Stimulated activated CD4-positive, alpha-beta T cell treated with anti-CD3 and anti-CD28 coated beads, Interleukin-4, amount 100 ng/mL, for 1 hour (primary cell): ENCODE results near the gene STK32C.
"Not testable (repeated sequence)": the region's sequence is repeated elsewhere in the genome, so short reads cannot be mapped to it uniquely, and the experiment has no call there.

Experiments used
- DNase-seq: peaks from one replicate; pipeline ENCODE4 v3.0.0-alpha.2; 2020

Gene STK32C

DNA sequence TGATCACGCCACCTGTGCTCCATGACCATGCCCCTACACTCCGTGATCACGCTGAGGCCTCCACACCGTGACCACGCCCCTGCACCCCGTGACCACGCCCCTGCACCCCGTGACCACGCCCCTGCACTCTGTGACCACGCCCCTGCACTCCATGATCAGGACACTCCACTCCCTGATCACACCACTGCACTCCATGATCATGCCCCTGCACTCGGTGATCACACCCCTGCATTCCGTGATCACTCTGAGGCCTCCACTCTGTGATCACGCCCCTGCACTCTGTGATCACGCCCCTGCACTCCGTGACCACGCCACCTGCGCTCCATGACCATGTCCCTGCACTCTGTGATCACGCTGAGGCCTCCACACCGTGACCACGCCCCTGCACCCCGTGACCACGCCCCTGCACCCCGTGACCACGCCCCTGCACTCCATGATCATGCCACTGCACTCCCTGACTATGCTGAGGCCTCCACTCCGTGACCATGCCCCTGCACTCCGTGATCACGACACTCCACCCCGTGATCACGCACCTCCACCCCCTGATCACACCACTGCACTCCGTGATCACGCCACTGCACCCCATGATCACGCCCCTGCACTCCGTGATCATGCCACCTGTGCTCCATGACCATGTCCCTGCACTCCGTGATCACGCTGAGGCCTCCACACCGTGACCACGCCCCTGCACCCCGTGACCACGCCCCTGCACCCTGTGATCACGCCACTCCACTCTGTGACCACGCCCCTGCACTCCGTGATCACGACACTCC is 27.7 kb downstream of the STK32C start:
- DNase-seq, result no peak

DNA sequence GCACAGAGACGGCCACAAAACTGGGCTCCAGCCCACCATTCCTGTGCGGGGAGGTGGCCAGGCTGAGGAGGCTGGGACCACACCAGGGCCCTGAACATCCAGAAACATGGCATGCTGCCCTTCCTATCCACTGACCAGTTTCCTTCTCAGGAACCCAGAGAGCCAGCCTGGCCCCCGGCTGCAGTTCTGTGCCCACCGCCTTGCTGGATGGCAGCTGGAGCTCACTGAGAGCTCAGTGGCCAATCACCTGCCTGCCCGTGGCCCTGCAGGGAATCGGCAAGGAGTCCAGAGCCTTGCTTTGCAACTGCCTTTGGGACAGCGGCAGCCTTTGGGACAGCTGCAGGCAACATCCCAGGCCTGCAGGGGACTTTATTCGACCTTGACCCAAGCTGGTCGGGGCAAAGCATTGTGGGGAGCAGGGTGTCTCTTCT is 30.4 kb downstream of the STK32C start:
- no peak for DNase-seq

DNA sequence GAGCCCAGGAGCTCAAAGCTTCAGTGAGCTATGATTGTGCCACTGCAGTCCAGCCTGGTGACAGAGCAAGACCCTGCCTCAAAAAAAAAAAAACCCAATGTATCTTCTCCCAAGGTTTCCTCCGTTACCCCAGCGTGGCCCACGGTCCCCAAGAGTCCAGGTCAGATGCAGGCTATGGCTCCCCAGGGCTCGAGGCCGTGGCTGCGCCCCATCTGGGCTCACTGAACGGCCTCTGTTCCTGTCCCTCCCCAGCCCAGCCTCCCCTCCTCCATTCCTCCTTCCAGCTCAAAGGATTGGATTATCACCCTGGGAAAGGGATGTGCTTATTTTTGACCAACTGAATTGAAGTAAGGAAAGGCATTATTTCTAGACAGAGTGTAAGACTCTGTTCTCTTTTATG is 31.0 kb downstream of the STK32C start:
- DNase-seq, result no peak

DNA sequence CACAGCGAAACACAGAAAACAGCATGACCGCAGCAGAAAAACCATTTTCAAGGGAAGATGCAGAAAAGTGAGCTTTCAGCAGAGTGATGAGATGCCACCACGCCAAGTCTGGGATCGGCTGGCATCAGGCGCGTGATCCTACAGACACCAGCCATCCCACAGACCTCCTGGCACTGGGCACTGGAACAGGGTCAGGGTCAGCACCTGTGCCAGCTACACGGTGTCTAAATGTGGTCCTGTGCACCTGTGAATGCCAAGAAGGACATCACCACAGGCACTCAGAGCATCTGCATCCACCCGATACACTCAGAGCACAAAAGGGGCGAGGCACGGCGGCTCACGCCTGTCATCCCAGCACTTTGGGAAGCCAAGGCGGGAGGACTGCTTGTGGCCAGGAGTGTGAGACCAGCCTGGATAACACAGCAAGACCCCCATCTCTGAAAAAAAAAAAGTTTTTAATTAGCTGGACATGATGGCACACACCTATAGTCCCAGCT is 31.5 kb downstream of the STK32C start:
- DNase-seq, result no peak

DNA sequence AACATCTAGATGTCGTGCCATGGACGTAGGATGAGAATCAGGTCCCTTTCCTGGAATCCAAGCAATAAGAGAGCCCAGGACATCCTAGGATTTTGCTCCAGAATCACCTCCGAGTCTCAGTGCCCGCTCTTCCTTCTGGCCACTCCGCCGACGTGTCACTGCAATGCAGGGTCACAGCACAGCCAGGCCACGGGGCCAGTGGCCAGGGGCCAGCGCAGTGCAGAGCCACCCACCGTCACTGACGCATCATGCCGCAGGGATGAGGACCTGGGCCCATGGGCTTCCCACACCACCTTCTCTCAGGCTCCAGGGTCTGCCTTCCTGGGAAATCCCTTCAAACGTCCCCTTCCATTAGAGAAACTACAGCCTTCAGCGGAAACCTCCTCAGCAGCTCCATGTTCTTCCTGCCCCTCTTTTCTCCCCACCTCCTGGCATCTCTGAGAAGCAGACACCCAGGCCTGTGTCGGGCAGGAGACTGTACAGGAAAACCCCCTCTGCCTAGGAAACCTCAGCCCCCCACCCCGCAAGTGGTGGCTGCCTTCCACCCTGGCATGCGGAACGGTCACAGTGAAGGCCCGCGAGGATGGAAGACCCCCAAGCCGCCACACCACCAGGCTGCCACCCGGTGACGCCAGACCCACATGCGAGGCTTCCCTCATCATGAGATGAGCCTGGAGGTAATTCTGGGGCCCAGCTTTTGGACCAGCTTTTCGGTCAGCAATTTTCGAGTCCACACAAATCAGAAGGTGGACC is 32.1 kb downstream of the STK32C start:
- no peak for DNase-seq

DNA sequence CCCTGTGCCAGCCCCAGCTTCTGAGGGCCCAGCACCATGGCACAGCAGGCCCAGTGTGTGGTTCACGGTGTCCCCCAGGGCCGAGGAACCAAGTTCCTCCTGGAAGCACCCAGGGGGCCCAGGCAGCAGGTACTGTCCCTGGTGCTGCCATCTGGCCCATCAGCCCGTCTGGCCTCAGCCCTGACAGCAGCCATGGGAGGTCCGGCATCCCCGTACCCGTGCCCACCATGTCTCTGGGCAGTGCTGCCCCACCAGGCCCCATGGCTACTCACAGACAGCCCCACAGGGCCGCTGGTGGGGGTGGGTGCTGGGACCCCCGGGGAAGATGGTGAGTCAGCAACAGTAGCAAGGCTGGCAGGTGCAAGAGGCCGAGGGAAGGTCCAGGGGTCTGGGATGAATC is 32.8 kb downstream of the STK32C start:
- no peak for DNase-seq

DNA sequence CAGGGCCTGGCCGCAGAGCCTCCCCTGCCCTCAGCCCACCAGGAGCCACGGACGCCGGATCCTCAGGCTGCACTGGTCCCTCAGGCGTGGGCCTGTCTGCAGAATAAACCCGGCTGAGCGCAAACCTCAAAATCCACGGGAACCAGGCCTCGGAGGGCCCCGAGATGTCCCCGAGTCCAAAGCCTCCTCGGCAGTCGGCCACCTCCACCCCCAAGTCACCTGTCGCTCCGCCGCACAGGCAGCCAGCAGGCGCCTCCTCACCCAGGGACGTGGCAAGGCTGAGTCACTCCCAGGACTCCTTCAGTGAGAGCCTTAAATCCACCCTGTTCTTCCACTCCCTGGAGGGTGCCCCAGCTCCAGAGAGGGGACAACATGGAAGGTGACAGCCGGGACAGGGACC is 33.2 kb downstream of the STK32C start:
- DNase-seq, result no peak

DNA sequence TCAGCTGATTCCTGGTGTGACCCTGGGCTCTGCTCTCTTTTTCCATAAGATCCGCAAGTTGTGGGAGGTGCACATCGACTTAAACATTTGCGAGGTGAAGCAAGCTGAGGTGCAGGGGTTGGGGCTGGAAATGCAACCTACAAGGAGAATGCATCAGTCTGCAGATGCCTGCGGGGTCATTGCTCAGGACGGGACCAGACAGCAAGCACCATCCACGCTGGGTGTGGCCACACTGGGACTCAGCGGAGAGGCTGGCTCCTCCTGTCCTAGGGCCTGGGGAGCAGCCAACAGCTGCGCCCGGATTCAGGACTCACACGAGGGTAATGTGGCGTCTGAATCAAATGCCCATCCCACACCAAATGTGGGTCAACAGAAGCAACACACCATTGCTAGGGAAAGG is 33.8 kb downstream of the STK32C start:
- DNase-seq, result no peak

DNA sequence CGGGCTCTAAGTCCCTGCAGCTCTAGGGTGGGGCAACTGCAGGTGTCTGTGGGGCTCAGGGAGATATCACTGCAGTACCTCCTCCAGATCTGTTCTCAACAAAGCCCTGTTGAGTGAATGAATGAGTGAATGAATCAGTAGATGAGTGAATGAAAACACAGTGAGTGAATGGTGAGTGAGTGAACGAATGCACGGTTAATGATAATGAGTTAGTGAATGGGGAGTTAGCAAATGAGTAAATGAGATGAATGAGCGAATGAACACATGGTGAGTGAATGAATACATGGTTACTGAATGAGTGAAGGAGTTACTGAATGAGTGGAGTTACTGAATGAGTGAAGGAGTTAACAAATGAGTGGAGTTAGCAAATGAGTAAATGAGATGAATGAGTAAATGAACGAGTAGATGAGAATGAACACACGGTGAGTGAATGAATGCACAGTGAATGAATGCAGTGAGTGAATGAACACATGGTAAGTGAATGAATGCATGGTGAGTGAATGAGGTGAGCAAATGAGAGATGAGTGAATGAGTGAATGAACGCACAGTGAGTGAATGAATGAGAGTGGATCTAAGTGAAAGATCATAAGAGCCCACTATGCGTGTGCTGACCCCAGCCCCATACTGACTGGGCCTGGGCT is 34.3 kb downstream of the STK32C start:
- no peak for DNase-seq

DNA sequence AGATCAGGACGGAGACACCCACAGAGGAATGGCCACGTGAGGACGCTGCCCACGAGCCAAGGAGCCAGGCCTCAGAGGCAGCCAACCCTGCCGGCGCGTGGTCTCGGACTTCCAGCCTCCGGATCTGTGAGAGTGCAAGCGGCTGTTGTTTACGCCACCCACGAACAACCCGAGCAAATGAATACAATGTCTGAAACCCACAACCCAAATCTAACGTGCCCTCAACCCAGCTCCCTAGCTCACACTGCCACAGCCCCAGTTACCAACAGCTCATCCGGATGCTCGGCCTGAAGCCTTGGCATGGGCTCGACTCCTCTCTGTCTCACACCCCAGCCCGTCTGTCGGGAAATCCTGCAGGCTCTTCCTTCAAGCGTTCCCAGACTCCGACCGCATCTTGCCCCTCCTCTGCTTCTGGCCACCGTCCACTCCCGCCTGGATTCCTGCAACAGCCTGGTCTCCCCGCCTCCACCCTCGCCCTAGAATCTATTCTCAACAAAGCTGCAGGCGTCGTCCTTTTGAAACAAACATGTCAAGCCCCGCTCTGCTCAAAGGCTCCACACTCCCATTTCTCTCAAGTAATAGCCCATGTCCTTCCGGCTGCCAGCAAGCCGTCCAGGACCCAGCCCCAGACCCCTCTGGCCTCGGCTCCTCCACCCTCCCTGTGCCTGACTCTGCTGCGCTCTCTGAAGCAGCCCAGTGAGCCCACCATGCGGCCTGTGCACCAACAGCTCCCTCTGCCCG is 35.3 kb downstream of the STK32C start:
- no peak for DNase-seq

DNA sequence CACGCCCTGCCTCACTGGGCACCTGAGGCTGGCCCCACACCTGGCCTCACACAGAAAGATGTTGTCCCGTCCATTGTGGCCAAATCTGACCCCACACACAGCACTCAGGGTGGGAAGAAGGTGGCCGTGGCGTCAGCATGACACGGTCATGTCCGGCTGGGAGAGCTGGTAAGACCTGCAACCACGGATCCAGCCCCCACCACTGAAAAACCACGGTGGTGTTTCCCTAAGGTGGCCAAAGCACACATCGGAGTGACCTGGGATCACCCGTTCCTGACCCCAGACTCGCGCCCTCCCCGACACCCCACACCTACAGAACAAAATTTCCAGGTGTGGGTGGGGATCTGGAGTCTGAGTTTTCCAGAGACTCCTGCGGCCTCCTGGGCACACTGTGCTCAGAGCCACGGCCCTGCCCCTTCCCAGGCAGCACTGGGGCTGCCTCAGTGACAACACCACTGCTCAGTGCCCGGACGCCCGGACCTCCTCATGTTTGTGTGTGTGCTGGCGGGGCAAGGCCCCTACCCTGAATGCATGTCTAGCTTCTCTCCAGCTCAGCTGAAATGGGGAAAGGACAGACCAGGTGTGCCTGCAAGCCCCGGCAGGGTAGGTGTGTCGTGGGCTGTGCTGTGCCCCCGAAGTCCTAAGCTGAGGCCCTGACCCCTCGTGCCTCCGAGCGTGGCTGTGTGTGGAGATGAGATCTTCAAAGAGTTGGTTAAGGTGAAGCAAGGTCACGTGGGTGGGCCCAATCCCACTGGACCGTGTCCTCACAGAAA is 36.1 kb downstream of the STK32C start:
- DNase-seq, result no peak

DNA sequence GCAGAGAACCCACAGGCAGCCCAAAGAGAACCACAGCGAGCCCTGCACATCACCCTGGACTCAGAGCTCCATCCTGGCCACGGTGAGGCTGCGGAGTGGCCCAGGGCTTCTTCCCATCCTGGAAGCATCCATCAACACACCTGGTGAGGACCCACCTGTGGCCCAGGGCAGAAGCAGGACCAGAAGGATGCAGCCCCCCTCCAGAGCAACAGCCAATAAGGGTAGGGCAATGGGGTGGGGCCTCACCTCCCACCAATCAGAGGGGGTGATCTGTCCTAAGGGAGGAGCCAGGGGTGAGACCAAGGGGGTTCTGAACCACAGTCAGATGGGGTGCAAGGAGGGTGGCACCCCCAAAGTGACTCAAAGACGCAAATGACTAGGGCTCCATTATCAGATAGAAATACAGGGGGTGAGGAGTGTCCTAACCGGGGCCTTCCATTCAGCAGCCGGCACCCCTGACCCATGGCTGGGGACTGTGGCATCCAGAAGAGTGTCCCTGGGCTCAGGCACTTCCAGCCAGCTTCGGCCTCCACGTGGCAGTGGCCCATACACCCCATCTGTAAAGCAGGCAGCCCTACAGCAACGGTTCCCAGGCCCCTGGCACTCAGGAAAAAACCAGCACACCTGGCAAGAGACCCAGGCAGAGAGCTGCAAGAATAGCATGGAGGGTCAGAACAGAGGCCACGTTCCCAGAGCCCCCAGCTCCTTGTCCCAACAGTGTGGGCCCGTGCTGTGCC is 36.9 kb downstream of the STK32C start:
- no peak for DNase-seq

DNA sequence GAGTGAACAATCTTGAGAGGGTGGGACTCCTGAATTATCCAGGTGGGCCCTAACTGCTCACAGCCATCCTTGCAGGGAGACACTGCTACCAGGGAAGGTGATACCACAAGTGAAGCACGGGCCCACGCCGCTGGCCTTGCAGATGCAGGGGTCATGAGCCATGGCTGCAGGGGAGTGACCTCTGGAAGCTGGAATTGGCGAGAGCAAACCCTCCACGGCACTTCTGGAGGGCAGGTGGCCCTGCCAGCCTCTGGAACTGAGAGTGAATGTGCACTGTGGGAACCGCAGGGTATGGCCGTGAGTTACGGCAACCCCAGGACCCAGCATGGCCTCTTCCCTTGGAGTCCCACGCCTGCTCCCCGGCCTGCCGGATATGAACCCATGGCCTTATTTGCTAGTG is 37.5 kb downstream of the STK32C start:
- DNase-seq, result no peak

DNA sequence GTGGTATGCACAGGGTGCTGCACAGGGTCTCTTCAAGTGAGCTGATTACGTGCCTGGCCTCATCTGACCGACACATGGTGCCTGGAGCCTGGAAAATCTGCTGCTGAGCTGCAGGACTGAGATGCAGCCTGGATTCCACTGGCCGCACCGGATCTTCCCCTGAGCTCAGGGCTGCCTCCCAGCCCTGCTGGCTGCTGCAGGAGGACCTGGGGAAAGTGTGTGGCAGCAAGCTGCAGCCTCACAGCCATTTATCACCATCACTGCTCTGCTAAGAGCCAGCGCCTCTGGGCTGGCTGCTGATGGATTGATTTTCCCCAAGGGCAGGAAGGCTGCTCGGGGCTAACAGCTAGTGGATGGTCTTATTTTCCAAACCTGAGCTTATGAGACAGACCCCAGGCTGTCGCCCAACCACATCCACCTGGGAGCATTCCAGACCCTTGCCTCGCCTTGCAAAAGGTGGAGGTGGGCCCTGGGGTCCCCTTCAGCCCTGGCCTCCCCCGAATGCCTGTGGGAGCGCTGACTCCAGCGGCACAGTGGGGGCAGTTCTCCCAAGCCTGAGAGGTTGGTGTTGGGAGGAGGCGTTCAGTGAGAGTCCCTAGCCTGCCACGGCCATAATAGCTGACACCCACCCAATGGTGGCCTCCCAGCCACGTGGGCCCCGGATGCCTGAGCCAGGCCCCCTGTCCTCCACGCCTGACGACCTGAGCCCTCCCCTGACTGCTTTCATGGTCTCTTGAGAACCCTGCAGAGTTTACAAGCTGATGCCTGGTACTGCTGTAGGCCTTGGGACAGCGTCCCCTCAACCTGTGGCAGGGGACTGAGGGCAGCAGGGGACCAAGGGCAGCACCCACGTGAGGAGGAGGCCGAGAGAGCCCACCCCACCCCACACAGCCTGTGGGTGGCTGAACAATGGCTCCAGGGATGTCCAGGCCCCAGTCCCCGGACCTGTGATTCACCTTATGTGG is 38.2 kb downstream of the STK32C start:
- no peak for DNase-seq

DNA sequence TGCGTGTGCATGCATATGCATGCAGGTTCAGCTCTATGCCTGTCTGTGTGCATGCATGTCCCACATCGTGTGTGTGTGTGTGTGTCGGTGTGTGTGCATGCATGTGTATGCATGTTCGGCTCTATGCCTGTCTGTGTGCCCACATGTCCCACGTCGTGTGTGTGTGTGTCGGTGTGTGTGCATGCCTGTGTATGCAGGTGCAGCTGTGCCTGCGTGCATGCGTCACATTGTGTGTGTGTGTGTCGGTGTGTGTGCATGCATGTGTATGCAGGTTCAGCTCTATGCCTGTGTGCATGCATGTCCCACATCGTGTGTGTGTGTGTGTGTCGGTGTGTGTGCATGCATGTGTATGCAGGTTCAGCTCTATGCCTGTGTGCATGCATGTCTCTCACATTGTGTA is 39.8 kb downstream of the STK32C start:
- not testable (repeated sequence) for DNase-seq

DNA sequence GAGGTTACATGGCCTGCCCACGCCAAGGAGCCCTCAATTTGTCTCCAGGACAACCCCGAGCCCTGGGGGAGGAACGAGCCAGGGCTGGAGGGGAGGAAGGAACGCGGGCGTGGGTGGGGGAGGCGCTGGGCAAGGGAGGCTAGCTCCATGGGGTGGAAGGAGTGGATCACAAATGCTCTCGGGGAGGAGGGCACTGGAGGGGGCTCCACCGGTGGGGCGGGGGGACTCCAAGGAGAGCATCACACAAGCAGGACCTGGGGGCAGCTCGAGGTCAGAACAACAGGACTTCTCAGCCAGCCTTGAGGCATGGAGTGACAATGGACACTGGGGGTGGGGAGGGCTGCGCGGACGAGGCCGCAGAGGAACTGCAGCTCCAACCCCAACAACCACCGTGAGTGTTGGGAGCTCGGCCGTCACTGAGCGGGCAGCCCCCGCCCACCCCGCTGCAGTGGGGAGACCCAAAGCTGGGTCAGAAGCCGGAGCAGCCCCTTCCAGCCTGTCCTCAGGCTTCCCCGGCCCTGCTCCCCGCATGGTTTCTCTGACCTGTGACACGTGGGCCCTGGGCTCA is 41.1 kb downstream of the STK32C start:
- no peak for DNase-seq

DNA sequence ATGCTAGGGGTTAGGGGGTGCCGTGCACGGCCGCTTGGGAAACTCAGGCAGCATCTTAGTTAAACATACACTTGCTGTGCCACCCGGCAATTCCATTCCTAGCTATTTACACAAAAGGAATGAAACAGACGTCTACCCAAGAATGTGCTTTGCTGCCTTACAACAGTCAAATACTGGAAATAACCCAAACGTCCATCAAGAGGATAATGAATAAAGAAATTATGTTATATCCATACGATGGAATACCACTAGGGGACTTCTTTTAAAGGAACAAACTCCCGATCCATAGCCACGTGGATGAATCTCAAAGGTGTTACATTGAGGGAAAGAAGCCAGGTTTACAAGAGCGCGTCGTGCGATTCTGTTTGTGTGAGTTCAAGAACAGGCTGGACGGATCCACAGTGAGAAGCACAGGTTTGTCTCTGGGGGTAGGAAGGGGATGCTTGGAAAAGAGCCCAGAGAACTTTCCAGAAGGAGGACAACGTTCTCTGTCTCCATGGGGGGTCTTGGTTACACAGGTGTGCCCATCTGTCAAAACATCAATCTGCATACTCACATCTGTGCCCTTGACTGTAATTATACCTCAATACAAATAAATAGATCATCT is 41.8 kb downstream of the STK32C start:
- DNase-seq, result no peak

DNA sequence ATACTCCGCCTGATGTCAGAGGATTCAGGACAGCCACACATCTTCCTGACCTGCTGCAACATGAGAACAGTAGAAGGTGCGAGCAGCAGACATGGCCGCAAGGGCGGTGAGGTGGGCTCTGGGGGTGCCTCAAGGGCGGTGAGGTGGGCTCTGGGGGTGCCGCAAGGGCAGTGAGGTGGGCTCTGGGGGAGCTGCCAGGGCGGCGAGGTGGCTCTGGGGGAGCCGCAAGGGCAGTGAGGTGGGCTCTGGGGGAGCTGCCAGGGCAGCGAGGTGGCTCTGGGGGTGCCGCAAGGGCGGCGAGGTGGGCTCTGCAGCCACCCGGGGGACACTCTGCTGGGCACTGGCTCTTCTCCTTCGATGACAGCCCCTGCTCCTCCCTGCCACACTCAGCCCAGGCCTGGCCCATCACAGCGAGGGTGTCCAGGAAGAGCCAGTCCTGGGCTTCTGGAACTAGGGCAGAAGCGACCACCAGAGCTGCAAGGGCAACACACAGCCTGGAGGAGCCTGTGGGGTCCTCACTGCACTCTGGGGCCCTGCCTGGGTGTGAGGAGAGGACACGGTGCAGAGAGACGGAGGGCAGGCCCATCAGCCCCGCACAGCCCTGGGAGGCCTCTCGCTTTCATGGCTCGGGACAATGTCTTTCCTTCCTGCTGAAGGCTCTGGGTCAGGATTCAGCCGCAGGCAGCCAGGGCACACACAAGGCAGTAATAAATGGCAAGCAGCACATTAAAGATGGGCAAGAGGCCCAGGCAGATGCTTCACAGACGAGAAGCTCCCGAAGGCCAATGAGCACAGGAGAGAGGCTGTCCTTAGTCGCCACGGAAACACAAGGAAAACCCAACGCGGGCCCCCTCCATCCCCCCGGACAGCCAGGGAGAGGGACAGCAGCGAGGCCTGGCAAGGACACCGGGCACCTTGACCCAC is 42.5 kb downstream of the STK32C start:
- DNase-seq, result no peak
